ENCODE measurements around the gene TENM4.

- TF ChIP-seq POLR2A (IDR thresholded peaks at IDR 0.05), result no peak
- TF ChIP-seq CTCF (IDR thresholded peaks at IDR 0.05), result no peak
Observed at GRCh38 chr11:79328402-79328801, 112.4 kb downstream of the TENM4 start.

Data from heart left ventricle (tissue), 13 donors.